ENCODE data around the gene TAS2R14.
A peak's percentile ranks its signal among the peaks of the same experiment; 100 is the strongest.

The TAS2R14 gene

GRCh38 chr12:10952645-10953044 lies 13.6 kb upstream of the TAS2R14 start:
- no peaks in the 10 kb centered on the region for H3K4me1 ChIP-seq (ENCODE audit: control insufficient read depth, insufficient read depth, low read length)
- no peak overlapping the region for H3K4me3 ChIP-seq (ENCODE audit: low read length)
- no peaks in the 10 kb centered on the region for H3K27me3 ChIP-seq (replicated peaks; ENCODE audit: control insufficient read depth, insufficient read depth, low read length)
- H3K9me3 ChIP-seq (ENCODE audit: control insufficient read depth, low read length) = peaks cover 10% of the 10 kb centered on the region
- no peak overlapping the region for H3K9ac ChIP-seq (ENCODE audit: low read length)
- H3K36me3 ChIP-seq (ENCODE audit: control insufficient read depth, insufficient read depth, low read length, severe bottlenecking) = peaks cover 5% of the 10 kb centered on the region
- DNase-seq (ENCODE audit: low read depth) = no peak

- H3K4me3 ChIP-seq (ENCODE audit: low read length) = no peak overlapping the region
- H3K4me1 ChIP-seq (ENCODE audit: control insufficient read depth, insufficient read depth, low read length) = no peaks in the 10 kb centered on the region
- H3K36me3 ChIP-seq (ENCODE audit: control insufficient read depth, insufficient read depth, low read length, severe bottlenecking) = no peaks in the 10 kb centered on the region
- H3K9me3 ChIP-seq (ENCODE audit: control insufficient read depth, low read length) = peaks cover 10% of the 10 kb centered on the region
- DNase-seq (ENCODE audit: low read depth) = no peak
- no peaks in the 10 kb centered on the region for H3K27me3 ChIP-seq (replicated peaks; ENCODE audit: control insufficient read depth, insufficient read depth, low read length)
- no peak overlapping the region for H3K9ac ChIP-seq (ENCODE audit: low read length)
These were observed 4.1 kb upstream of the TAS2R14 start for GRCh38 chr12:10943167-10943566.

GRCh38 chr12:10941916-10942607 lies 3.0 kb upstream of the TAS2R14 start:
- no peaks in the 10 kb centered on the region for H3K36me3 ChIP-seq (ENCODE audit: control insufficient read depth, insufficient read depth, low read length, severe bottlenecking)
- no peak for DNase-seq (ENCODE audit: low read depth)
- H3K27me3 ChIP-seq (replicated peaks; ENCODE audit: control insufficient read depth, insufficient read depth, low read length) = no peaks in the 10 kb centered on the region
- H3K4me1 ChIP-seq (ENCODE audit: control insufficient read depth, insufficient read depth, low read length) = no peaks in the 10 kb centered on the region
- no peak overlapping the region for H3K9ac ChIP-seq (ENCODE audit: low read length)
- peaks cover 7% of the 10 kb centered on the region for H3K9me3 ChIP-seq (ENCODE audit: control insufficient read depth, low read length)
- no peak overlapping the region for H3K4me3 ChIP-seq (ENCODE audit: low read length)

- no peak overlapping the region for H3K4me3 ChIP-seq (ENCODE audit: low read length)
- DNase-seq (ENCODE audit: low read depth) = no peak
- H3K9me3 ChIP-seq (ENCODE audit: control insufficient read depth, low read length) = no peaks in the 10 kb centered on the region
- no peaks in the 10 kb centered on the region for H3K4me1 ChIP-seq (ENCODE audit: control insufficient read depth, insufficient read depth, low read length)
- no peak overlapping the region for H3K9ac ChIP-seq (ENCODE audit: low read length)
- H3K27me3 ChIP-seq (replicated peaks; ENCODE audit: control insufficient read depth, insufficient read depth, low read length) = no peaks in the 10 kb centered on the region
- no peaks in the 10 kb centered on the region for H3K36me3 ChIP-seq (ENCODE audit: control insufficient read depth, insufficient read depth, low read length, severe bottlenecking)
These were observed 2.3 kb upstream of the TAS2R14 start for GRCh38 chr12:10941369-10941768.

GRCh38 chr12:10940389-10940788 lies 1.3 kb upstream of the TAS2R14 start:
- DNase-seq (ENCODE audit: low read depth) = peak; percentile 73
- Histone ChIP-seq H3K9me3 (ENCODE audit: control insufficient read depth, low read length) (no peaks in the 10 kb centered on the region), H3K9ac (ENCODE audit: low read length) (no peak overlapping the region), H3K27me3 (replicated peaks; ENCODE audit: control insufficient read depth, insufficient read depth, low read length) (no peaks in the 10 kb centered on the region), H3K36me3 (ENCODE audit: control insufficient read depth, insufficient read depth, low read length, severe bottlenecking) (no peaks in the 10 kb centered on the region), H3K4me1 (ENCODE audit: control insufficient read depth, insufficient read depth, low read length) (no peaks in the 10 kb centered on the region), H3K4me3 (ENCODE audit: low read length) (no peak overlapping the region)

- Histone ChIP-seq H3K27me3 (replicated peaks; ENCODE audit: control insufficient read depth, insufficient read depth, low read length) (no peaks in the 10 kb centered on the region), H3K36me3 (ENCODE audit: control insufficient read depth, insufficient read depth, low read length, severe bottlenecking) (no peaks in the 10 kb centered on the region), H3K4me1 (ENCODE audit: control insufficient read depth, insufficient read depth, low read length) (no peaks in the 10 kb centered on the region), H3K4me3 (ENCODE audit: low read length) (no peak overlapping the region), H3K9ac (ENCODE audit: low read length) (no peak overlapping the region), H3K9me3 (ENCODE audit: control insufficient read depth, low read length) (no peaks in the 10 kb centered on the region)
- no peak for DNase-seq (ENCODE audit: low read depth)
These were observed 2.6 kb downstream of the TAS2R14 start for GRCh38 chr12:10936506-10936905.

GRCh38 chr12:10928746-10929286 lies 10.2 kb downstream of the TAS2R14 start, which contains the start of gene PRH2:
Gene PRH2, plus strand, starts transcription at chr12:10929236. Its CDS starts 38 bp downstream, at chr12:10929274.
- Histone ChIP-seq H3K9me3 (ENCODE audit: control insufficient read depth, low read length) (no peaks in the 10 kb centered on the region), H3K9ac (ENCODE audit: low read length) (no peak within 1 kb of the TSS), H3K27me3 (replicated peaks; ENCODE audit: control insufficient read depth, insufficient read depth, low read length) (no peaks in the 10 kb centered on the region), H3K4me1 (ENCODE audit: control insufficient read depth, insufficient read depth, low read length) (no peaks in the 10 kb centered on the region), H3K36me3 (ENCODE audit: control insufficient read depth, insufficient read depth, low read length, severe bottlenecking) (no peaks in the 10 kb centered on the region), H3K4me3 (ENCODE audit: low read length) (no peak within 1 kb of the TSS)
- no peak for DNase-seq (ENCODE audit: low read depth)

- Histone ChIP-seq H3K9me3 (ENCODE audit: control insufficient read depth, low read length) (no peaks in the 10 kb centered on the region), H3K36me3 (ENCODE audit: control insufficient read depth, insufficient read depth, low read length, severe bottlenecking) (no peaks in the 10 kb centered on the region), H3K4me1 (ENCODE audit: control insufficient read depth, insufficient read depth, low read length) (no peaks in the 10 kb centered on the region), H3K4me3 (ENCODE audit: low read length) (no peak overlapping the region), H3K27me3 (replicated peaks; ENCODE audit: control insufficient read depth, insufficient read depth, low read length) (no peaks in the 10 kb centered on the region), H3K9ac (ENCODE audit: low read length) (no peak overlapping the region)
- no peak for DNase-seq (ENCODE audit: low read depth)
These were observed 12.8 kb downstream of the TAS2R14 start for GRCh38 chr12:10926269-10926668.

GRCh38 chr12:10919809-10920208 lies 19.3 kb downstream of the TAS2R14 start:
- H3K4me1 ChIP-seq (ENCODE audit: control insufficient read depth, insufficient read depth, low read length) = no peaks in the 10 kb centered on the region
- H3K4me3 ChIP-seq (ENCODE audit: low read length) = no peak overlapping the region
- no peaks in the 10 kb centered on the region for H3K36me3 ChIP-seq (ENCODE audit: control insufficient read depth, insufficient read depth, low read length, severe bottlenecking)
- H3K27me3 ChIP-seq (replicated peaks; ENCODE audit: control insufficient read depth, insufficient read depth, low read length) = no peaks in the 10 kb centered on the region
- no peak overlapping the region for H3K9ac ChIP-seq (ENCODE audit: low read length)
- DNase-seq (ENCODE audit: low read depth) = no peak
- H3K9me3 ChIP-seq (ENCODE audit: control insufficient read depth, low read length) = no peaks in the 10 kb centered on the region

GRCh38 chr12:10910380-10910779 lies 28.7 kb downstream of the TAS2R14 start:
- Histone ChIP-seq H3K36me3 (ENCODE audit: control insufficient read depth, insufficient read depth, low read length, severe bottlenecking) (no peaks in the 10 kb centered on the region), H3K4me1 (ENCODE audit: control insufficient read depth, insufficient read depth, low read length) (no peaks in the 10 kb centered on the region), H3K4me3 (ENCODE audit: low read length) (no peak overlapping the region), H3K9ac (ENCODE audit: low read length) (no peak overlapping the region), H3K9me3 (ENCODE audit: control insufficient read depth, low read length) (no peaks in the 10 kb centered on the region), H3K27me3 (replicated peaks; ENCODE audit: control insufficient read depth, insufficient read depth, low read length) (no peaks in the 10 kb centered on the region)
- no peak for DNase-seq (ENCODE audit: low read depth)

- DNase-seq (ENCODE audit: low read depth) = no peak
- H3K9me3 ChIP-seq (ENCODE audit: control insufficient read depth, low read length) = peaks cover 6% of the 10 kb centered on the region
- no peaks in the 10 kb centered on the region for H3K36me3 ChIP-seq (ENCODE audit: control insufficient read depth, insufficient read depth, low read length, severe bottlenecking)
These were observed 29.6 kb downstream of the TAS2R14 start, which contains the start of gene TAS2R13 for GRCh38 chr12:10909462-10909861. Gene TAS2R13, minus strand, starts transcription at chr12:10909562. Its CDS starts 264 bp downstream, at chr12:10909298.

More at GRCh38 chr12:10909462-10909861, 29.6 kb downstream of the TAS2R14 start, which contains the start of gene TAS2R13:
- Histone ChIP-seq H3K4me3 (ENCODE audit: low read length) (no peak within 1 kb of the TSS), H3K27me3 (replicated peaks; ENCODE audit: control insufficient read depth, insufficient read depth, low read length) (no peaks in the 10 kb centered on the region), H3K9ac (ENCODE audit: low read length) (no peak within 1 kb of the TSS), H3K4me1 (ENCODE audit: control insufficient read depth, insufficient read depth, low read length) (no peaks in the 10 kb centered on the region)
